ENCODE data around the gene ALDH4A1. TPM values are rescaled to one million over a fixed set of nuclear protein-coding genes. Genes with fewer than 3 reads are reported as not detected.

The ALDH4A1 gene
- polyA plus RNA-seq, 3 donors = 5.1 to 45.6 (median 39.9) TPM

DNA sequence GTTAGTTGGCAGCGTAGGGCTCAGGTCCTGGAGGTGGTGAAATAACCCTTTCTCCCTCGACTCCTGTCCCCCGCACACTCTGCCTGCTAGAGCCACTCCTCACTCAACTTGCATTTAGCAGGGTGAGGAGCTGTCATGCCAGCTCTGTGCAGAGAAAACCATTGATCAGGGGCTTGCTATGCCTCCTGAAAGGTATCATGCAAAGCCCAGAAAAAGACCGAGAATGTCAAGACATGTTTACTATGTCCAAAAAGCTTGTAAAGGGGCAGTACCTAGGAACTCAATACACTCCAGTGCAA lies 18.0 kb downstream of the ALDH4A1 start:
- no peak overlapping the region for H3K27ac ChIP-seq (ENCODE audit: low read depth, low read length)
- 42 to 74% (median 64%) methylated on average over 4 of the region's 4 CpGs for WGBS, 3 donors

DNA sequence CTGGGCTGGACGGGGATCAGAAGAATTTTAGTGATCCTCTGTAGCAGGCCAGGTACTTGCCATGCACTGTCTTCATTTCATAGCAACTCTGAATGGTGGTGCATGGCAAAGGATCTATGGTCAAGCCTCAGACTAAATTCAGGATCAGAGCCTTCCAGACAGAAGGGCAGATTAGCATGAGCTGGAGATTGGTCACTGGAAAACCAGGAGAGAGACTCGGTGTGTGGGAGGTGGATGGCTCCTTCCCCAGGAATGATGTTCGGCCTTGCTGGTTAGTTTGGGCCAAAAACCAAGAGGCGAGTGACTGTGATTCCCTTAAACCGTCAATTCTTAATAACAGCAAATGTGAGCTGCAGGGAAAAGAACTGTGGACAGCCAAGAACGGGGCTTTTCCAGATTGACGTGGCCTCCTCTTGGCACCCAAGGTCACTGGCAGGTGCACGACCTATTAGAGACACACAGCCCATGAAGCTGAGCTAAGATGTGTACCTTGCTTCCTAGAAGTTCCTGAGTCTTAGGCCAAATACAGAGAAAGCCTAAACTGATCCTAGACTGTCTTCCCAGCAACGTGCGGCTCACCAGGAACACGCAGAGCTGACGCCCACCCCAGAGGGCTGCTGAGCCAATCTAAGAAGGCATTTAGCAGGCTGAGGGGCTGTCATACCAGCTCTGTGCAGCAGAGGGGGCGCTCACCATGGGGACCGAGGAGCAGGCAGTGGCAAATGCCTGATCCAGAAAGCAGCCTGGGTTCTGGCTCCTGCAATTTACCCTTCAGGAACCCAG lies 18.5 kb downstream of the ALDH4A1 start:
- WGBS, 3 donors = 37 to 52% (median 52%) methylated on average over 14 of the region's 14 CpGs
- no peak overlapping the region for H3K27ac ChIP-seq (ENCODE audit: low read depth, low read length)

DNA sequence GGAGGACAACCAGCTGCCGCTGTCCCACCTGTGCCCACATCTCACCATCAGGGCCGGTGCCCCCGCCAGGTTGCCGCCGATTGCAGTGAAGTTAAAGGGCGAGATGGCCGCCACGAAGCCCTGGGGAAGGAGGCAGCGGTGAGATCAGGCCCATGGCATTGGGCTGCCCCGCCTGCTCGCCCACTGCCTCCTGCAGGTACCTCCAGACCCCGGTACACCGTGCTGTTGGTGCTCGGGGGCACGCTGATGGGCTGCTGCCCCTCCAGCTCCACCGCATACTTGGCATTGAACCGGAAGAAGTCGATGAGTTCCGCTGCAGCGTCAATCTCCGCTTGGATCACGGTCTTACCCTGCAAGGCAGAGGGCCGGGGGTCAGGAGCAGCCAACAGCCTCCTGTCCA lies 19.3 kb downstream of the ALDH4A1 start:
- no peak overlapping the region for H3K27ac ChIP-seq (ENCODE audit: low read depth, low read length)
- 95 to 98% (median 96%) methylated on average over 23 of the region's 23 CpGs for WGBS, 3 donors

DNA sequence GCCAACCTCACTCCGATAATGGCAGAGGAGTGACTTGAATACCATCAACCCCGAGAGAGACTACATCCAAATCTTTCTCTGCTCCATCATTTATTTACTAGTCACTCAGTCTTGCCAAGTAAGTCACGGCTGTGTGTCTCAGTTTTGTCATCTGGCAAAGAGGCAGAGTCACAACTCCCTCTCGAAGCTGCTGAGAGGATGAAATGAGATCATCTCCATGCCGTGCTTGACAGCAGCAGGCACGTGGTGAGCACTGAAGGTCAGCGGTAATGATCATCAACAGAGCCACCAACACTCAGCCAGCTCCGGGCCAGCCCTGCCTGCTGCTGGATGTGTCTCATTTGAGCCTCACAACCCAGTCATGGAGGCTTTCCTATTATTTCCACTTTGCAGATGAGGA lies 19.9 kb downstream of the ALDH4A1 start:
- no peak overlapping the region for H3K27ac ChIP-seq (ENCODE audit: low read depth, low read length)
- WGBS, 3 donors = 63 to 82% (median 66%) methylated on average over 8 of the region's 8 CpGs

DNA sequence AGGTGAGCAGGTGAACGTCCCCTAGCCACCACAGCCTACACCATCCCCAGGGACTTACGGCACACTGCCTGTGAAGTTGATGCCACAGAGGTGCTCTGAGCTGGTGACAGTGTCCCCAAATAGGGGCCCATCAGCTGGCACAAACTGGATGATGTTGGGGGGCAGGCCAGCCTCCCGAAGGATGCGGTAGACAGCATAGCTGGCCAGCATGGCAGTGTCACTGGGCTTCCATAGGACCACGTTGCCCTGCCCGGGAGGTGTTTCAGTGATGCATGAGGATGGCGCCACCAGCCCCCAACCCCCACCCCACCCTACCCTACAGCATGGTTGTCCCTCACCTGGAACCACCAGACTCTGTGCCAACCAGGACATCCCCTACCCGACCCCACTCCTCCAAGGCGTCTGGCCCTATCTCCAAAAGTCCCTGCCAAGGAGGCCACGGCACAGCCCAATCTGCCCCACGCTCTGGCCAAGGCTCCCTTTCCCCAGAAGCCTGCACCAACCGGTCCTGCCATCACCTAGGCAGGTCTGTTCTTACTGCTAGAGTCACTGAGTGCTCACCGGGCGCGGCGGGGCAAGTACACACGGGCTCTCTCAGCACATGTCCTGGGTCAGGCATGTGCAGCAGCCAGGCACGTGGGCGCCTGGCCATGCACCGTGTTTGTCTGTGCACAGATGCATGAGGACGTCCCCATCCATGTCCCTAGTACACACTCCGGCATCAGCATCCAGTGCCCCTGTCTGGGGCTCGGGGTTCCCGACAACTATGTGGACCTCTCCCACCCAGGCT lies 20.5 kb downstream of the ALDH4A1 start:
- H3K27ac ChIP-seq (ENCODE audit: low read depth, low read length) = no peak overlapping the region
- WGBS, 3 donors = 87 to 95% (median 88%) methylated on average over 23 to 24 of the region's 24 CpGs

DNA sequence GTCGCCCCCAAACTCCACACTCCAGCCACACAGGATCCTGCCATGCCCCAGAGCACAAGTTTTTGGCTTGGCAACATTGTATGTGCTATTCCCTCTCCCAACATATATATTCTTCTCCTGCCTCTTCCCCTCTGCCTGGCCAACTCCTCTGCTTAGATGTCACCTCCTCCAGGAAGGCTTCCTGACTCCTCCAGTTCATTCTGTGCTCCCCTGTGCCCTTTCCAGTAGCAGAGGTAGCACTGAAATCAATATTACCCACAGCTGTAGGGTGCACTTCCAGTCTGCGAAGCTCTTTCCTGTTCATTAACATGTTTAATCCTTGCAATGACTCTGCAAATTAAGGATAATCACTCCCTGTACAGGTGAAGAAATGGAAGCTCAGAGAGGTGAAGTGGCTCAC lies 21.2 kb downstream of the ALDH4A1 start:
- 93 to 97% (median 95%) methylated on average over 2 of the region's 2 CpGs for WGBS, 3 donors
- no peak overlapping the region for H3K27ac ChIP-seq (ENCODE audit: low read depth, low read length)

DNA sequence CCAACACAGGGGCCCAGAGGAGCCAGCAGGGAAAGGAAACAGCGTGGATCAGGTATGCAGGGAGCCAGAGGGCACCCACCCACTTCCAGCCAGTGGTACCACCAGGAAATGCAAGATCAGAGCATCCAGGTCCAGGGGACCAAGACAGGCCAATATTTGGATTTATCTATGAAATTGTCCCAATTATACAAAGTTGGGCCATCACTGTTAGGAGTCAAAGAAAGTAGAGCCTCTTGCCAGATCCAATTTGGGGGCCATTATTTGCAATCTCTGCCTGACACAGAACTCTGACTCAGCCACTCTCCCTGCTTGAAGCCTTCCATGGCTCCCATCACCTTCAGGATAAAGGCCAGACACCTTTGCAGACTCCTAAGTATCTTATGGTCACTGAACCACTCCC lies 21.8 kb downstream of the ALDH4A1 start:
- H3K27ac ChIP-seq (ENCODE audit: low read depth, low read length) = no peak overlapping the region
- 98 to 100% (median 100%) methylated on average over 1 of the region's 1 CpG for WGBS, 3 donors

DNA sequence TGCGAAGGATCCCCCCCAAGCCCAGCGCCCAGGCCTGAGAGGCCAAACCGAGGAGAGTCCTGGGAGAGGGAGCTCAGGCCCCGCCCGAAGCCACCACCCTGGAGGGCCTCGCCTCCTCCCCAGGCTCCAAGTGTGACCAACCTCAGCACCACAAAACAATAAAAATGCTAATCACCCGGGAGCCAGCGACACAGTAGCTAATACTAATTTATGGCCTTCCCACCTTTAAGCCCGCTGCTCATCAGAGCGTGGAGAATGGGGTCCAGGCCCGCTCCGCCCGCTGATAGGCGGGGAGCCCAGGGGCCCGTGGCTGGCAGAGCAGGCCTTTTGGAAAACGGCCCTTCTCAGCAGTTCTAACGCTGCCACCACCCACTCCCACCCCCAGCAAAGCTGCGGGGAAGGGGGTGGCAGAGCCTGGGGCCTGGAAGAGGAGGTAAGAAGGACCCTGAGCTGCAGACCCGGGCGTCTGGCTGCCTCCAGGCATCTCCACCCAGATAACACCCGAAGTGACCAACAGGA lies 22.5 kb downstream of the ALDH4A1 start:
- 79 to 89% (median 86%) methylated on average over 18 to 21 of the region's 21 CpGs for WGBS, 3 donors
- H3K27ac ChIP-seq (ENCODE audit: low read depth, low read length) = no peak overlapping the region

DNA sequence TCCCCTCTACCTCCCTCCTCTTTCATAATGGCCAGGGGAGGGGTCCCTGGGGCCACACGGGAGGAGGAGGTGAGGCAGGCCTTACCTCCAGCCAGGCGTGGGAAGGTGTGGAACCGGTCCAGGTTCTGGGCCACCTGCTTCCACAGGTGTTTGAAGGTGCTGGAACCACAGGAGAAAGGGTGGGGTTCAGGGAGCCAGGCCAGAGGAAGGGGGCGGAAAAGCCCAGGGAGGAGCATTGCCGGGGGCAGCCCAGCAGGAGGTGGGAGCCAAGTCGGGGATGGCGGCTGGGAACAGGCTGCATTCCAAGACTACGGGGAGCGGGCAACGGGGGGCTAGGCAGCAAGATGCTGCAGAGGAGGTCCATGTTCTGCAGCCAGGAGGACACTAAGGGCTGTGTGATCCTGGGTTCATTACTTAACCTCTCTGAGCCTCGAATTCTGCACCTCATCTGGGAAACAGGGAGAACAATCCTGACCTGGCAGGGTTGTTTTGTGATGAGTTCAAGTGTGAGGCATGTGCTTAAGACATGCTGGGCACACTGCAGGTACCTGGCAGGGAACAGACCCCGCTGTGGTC lies 23.1 kb downstream of the ALDH4A1 start:
- H3K27ac ChIP-seq (ENCODE audit: low read depth, low read length) = no peak overlapping the region
- 82 to 89% (median 86%) methylated on average over 12 of the region's 12 CpGs for WGBS, 3 donors

DNA sequence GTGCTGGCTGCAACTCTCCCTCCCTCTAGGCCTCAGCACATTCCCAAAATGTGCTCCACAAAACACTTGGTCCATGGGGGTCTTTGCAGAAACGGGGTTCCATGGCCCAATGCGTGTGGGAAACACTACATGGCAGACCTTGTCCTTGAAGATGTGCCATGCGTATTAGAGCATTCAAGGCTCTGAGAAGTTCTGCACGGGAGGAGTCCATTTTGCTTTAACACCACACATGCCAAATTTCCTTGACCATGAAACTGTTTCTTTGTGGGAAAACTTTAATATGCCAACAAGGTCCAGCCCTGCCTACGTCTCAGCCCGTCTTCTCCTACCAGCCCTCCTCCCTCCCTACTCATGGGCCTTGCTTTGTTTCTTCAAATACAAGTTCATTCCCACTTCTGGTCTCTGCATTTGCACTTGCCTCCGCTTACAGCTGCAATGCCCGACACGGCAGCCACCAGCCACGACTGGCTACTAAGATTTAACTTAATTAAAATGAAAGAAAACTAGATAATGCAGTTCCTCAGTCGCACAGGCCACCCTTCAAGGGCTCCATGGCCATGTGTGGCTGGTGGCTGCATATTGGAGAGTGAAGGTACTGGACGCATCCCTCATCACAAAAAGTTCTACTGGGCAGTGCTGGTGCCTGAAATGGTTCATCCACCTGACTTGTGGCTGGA lies 23.7 kb downstream of the ALDH4A1 start:
- no peak overlapping the region for H3K27ac ChIP-seq (ENCODE audit: low read depth, low read length)
- WGBS, 3 donors = 80 to 88% (median 83%) methylated on average over 12 of the region's 12 CpGs

DNA sequence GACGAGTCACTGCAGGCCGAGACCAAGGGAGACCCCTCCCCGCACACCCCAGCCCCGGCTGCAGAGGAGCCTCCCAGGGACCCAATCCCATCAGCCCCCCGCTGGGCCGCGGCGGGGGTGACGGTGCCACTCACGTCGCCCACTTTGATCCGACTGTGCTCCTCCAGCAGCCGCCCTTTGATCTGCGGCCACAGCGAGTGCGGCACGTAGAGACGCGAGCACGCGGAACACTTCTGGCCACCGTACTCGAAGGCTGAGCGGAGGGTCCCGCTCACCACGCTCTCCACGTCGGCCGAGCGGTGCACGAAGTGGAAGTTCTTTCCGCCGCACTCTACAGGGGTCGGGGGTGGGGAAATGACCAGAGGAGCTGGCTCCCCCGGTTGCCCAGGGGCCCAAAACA lies 25.1 kb downstream of the ALDH4A1 start:
- H3K27ac ChIP-seq (ENCODE audit: low read depth, low read length) = no peak overlapping the region
- WGBS, 3 donors = 91 to 94% (median 93%) methylated on average over 35 of the region's 35 CpGs

DNA sequence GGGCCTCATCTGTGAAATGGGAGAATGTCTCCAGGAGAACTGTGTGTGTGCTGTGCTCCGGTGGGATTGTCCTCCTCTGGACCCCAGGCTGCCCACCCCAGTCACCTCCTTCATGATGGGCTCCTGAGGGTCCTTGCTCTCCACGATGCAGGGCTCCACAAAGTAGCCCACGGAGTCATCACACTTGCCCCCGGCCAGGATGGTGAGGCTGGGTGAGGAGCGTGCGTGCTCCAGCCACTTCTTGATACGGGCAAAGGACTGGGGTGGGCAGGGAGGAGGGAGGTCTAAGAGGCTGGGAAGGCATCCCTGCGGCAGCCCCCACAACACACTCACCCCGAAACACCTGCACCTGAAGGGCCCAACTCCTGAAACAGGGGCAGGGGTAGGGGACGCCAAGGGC lies 26.1 kb downstream of the ALDH4A1 start:
- H3K27ac ChIP-seq (ENCODE audit: low read depth, low read length) = no peak overlapping the region
- 91 to 92% (median 92%) methylated on average over 10 of the region's 10 CpGs for WGBS, 3 donors

DNA sequence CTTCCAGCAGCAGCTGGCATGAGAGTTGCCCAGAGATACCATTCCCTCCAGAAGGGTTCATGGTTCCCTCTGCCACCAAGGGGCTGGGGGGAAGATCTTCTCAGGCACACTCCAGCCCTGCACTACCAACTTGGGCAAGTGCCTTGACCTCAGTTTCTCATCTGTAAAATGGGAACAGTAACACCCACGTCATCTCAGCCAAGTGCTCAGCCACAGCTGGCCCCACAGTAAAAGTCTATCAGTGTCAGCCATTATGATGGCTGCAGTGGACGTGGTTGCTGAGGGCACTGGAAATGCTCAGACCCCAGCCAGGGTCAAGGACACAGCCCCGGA lies 26.6 kb downstream of the ALDH4A1 start:
- WGBS, 3 donors = 83 to 91% (median 86%) methylated on average over 3 of the region's 3 CpGs
- H3K27ac ChIP-seq (ENCODE audit: low read depth, low read length) = no peak overlapping the region

DNA sequence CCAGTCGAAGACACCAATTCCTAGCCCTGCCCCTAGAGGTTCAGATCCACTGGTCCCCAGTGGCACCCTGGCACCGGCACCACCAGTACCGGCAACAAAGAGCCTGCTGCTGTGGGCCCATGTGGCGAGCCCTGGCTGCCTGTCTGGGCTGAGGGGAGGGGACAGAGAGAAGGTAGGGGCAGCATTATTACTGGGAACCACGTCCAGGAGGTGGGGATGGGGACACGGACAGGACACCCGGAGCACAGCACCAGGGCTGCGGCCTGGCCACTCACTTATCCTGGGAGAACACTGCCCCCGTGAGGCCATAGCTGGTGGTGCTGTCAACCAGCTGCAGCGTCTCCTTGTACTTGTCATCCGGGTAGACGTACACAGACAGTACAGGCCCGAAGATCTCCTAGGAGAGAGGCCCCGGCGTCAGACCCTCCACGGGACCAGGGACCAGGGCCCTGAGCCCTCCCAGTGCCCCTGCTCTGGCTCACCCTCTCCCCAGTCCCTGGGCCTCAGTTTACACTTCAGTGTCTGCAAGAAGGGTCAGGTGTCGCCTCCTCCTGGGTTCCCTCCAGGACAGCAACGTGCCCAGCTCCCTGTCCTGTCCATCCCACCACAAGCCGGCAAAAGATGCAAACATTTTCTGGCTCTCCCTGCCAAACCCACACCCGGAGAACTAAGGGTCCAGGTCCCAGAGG lies 27.1 kb downstream of the ALDH4A1 start:
- 36 to 46% (median 41%) methylated on average over 20 of the region's 20 CpGs for WGBS, 3 donors
- H3K27ac ChIP-seq (ENCODE audit: low read depth, low read length) = no peak overlapping the region

DNA sequence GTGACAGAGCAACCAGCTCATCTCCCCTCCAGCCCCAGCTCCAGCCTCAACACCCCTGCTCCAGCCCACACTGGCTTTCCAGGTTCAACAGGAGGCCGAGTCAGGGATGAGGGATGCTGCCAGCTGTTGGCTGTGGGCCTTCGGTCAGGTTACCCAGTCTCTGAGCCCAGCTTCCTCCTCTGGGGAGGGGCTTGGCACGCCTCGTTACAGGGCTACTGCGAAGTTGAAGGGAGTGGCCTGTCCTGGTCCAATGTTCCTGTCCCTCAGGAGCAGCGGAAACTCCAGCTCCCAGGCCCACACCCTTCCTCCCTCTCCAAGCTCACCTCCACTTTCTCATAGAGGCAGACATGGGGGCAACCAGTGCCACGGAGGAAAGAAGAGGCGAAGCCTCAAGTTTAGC lies 27.8 kb downstream of the ALDH4A1 start:
- H3K27ac ChIP-seq (ENCODE audit: low read depth, low read length) = no peak overlapping the region
- whole genome bisulfite sequencing, 3 donors = 59 to 80% (median 65%) methylated on average over 7 to 8 of the region's 8 CpGs

DNA sequence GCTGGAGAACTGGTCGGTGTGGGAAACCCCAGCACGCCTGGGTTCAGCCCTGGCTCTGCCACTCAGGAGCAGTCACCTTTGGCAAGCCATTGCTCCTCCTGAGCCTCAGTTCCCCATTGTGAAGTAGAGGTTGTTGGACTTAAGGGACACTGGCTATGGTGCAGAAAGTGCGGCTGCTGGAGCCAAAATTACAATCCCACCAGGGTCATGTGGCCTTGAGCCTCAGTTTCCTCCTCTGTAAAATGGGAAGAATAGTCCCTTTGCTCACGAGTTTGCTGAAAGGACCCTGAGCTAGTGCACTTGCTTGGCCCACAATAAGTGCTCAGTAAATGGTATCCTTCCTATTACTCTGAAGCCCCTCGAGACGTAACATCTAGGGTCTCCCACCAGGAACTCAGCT lies 28.3 kb downstream of the ALDH4A1 start:
- WGBS, 3 donors = 84 to 90% (median 89%) methylated on average over 6 of the region's 6 CpGs
- no peak overlapping the region for H3K27ac ChIP-seq (ENCODE audit: low read depth, low read length)

DNA sequence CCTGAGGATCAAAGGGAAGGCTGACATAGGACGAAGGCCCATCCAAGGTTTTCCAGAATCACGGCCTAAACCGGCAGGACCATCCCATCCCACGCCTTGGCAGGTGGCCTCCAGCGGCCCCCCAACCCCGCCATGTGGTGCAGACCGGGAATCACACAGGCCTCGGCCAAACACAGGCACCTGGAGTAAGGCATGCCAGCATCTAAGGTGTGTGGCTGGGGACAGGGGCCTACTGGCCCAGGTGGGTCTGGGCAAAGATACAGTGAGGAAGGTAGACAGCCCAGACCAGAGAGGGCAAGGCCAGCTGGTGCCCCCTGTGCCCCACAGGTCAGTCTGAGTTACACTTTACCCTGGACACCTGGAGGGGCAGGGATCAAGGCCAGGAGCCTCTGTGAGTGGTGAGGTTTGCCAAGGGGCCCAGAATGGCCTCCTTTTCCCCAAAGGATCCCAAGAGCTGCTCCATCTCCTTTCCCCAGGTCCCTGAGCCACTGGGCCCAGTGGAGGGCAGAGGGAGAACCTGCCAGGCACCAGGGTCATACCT lies 30.2 kb downstream of the ALDH4A1 start:
- WGBS, 3 donors = 89 to 91% (median 90%) methylated on average over 7 to 8 of the region's 8 CpGs

DNA sequence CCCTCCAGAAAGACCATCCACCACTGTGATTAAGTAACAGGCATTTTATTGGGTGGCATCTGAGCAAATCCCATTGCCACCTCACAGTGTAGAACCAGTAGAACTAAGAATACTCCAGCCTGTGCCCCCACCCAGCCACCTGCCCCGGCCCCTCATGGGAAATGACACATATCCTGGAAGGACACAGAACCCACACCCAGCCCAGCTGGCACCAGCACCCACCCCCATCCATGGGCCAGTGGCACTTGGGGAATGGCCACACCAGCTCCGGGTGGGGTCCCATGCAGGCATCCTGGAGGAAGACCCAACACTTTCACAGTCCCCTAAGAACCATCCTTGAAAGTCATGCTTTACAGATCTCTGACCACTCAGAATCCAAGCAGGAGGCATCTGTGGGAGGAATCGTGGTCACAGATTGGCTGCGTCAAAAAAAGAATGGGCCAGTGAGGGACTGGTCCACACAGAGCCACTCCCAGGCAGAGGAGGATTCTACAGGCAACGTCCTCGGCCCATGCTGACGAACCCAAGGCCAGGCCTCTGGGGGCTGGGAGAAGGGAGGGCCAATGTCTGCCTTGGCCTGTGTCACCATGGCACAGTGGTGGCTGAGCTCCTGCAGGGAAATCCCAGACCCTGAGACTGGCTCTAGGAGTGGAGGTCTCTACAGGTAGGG lies 30.8 kb downstream of the ALDH4A1 start:
- 81 to 88% (median 84%) methylated on average over 7 of the region's 7 CpGs for WGBS, 3 donors
- H3K27ac ChIP-seq (ENCODE audit: low read depth, low read length) = no peak overlapping the region

More for the DNA sequence above, 30.2 kb downstream of the ALDH4A1 start:
- H3K27ac ChIP-seq (ENCODE audit: low read depth, low read length) = no peak overlapping the region
